ENCODE data around the gene PRSS27.

PRSS27 gene

DNA sequence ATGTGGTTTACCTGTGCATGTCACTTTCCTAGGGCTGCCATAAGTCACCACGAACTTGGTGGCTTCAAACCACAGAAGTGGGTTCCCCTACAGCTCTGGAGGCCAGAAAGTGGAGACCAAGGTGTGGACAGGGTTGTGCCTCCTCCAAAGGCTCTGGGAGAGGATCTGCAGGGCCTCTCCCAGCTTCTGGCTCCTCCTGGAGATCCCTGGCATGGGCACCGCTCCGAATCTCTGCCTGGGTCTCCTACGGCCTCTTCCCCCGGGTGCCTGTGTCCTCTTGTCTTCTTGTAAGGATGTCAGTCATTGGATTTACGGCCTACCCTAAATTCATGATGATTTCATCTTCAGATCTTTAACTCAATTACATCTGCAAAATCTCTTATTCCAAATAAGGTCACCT, 29.9 kb upstream of the PRSS27 start:
- DNase-seq = no peak

DNA sequence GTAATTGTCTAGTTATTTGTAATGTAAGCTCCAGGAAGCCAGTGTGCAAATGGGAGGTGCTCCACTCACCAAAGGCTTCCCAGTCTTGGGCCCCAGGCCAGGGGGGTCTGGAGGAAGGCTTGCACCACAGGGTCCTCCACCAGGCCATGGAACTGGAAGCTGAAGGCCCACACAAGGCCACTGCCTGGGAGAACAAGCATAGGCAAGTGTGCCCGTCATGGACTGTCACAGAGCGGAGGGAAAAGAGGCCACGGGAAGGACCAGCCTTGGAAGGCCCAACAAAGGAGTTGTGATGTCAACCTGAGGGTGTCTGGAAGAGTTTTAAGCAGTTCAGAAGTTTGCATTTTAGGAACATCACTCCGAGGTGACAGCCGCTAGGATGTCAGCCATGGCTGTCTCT, 29.5 kb upstream of the PRSS27 start:
- DNase-seq = no peak

DNA sequence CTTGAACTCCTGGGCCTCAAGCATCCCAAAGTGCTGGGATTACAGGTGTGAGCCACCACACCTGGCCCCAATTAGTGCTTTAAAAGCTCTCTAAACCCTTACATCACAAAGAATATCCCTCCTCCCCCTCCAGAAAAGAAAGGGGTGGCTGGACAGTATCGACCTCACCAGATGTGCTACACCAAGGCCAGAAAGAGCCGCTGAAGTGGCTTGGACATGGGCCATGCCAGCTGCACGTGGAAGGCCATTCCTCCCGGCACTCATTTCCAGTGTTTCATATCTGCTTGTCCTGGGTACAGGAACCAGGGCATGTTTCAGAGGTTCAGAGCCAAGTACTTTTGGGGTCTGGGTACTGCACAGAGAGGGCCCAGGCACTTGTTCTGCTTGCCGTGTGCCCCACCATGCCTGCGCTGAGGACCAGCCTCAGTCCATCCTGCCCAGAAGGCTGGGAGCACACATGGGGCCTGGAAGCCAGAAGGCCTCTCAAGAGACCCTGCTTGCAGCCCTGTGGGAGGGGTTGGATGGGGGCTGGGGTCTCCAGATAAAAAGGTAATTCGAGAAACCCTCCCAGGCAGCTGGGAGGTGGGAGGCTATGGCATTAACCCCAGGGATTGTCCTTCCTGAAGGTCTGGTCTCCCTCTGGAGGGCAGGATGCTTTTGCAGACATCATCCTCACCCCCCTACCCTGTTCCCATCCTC, 28.9 kb upstream of the PRSS27 start:
- no peak for DNase-seq

DNA sequence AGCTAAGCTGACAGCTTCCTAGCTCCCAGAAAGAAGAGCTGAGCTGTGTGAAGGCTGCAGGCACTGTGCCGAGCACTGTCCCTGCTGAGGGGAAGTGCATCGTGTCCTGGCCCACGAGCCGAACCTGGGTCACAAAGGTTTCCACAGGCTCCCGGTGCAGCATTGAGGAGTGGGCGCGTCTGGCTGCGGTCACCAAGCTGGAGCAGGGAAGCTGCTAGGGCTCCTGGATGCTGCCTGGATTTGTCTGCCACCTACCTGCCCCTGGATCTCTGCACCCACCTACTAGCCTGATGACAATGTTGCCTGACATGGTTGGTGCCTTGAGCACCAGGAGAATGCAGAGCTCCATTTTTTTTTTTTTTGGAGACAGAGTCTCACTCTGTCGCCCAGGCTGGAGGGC, 25.9 kb upstream of the PRSS27 start:
- DNase-seq = no peak

DNA sequence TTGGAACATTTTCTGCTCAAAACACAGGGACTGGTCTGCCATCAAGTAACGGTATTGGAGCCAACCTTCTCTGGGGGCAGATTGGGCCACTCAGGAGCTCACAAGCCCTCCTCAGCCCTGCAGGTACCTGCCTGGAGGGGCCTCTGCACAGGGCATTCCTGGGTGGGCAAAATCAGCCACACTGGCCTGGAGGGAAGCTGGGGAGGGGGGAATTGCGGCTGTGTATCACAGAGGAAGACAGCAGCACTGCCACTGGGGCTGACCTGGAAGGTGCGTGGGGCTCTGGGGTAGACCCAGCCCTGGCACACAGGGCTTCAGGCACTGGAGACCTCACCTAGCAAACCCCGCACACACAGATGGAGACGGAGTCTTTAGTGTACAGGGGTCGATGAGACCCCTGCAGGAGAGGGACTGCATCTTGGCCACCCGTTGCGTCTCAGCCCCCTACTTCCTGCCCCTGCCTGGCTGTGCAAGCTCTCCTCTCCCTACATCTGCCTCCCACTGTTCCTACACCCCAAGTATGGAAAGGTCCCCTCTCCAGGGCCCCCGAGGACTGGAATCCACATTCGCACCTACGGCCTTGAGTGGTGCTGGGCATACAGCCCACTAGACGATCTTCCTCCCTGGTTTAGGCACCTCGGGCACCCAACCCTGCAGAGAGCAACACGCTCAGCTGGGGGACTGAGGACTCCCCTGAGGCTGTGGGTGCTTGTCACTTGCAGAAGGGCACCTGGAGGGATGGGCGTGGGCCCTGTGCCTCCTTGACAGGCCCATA, 25.3 kb upstream of the PRSS27 start:
- no peak for DNase-seq

DNA sequence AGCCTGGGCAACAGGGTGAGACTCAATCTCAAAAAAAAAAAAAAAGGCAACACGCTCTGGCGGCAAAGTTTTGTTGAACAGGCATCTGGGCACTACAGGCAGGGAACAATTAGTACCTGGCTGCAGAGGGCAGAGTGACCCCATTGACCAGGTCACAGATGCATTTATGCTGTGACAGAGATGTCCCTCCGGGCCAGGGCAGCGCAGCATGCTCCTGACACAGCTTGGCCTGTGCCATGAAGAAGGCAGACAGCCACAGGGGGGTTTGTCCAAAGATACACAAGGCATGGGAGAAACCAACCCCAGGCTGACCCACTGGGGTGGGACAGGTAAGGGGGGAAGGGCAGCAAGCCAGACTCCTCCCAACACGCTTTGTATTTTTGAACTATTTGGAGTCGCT, 24.7 kb upstream of the PRSS27 start:
- DNase-seq = no peak

DNA sequence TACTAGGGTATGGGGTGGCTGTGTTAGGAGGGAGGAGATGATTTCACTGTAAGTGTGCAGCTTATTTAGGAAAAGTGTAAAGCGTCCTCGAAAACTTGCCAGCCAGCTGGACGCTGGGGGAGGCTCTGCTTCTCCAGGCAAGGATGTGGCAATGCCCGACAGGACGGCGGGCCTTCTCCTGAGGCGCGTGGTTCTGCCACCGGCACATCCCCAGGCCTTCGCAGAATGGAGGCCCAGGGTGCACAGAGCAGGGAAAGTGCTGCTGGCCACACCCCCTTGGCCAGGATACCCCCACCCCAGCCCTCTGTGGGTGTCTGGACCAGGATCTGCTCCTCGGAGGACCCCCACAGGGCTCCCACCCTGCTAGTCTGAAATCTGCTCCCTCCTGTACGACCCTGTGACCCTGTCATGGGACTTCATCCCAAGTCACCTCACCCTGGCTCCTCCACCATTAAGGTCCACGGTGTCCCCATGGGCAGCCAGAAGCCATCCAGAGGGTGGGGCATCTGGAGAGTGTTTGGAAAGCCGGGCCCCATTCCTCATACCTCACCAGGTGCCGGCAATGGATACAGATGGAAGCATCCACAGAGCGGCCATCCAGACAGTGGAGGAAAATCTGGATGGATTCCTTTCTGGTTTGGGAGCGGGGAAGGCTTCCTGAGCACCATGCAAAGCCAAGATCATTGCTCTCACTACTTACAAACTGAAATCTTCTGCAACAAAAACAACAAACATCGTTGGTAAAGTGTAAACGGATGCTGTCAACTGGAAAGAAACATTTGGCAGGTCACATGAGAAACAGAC, 23.2 kb upstream of the PRSS27 start:
- no peak for DNase-seq

DNA sequence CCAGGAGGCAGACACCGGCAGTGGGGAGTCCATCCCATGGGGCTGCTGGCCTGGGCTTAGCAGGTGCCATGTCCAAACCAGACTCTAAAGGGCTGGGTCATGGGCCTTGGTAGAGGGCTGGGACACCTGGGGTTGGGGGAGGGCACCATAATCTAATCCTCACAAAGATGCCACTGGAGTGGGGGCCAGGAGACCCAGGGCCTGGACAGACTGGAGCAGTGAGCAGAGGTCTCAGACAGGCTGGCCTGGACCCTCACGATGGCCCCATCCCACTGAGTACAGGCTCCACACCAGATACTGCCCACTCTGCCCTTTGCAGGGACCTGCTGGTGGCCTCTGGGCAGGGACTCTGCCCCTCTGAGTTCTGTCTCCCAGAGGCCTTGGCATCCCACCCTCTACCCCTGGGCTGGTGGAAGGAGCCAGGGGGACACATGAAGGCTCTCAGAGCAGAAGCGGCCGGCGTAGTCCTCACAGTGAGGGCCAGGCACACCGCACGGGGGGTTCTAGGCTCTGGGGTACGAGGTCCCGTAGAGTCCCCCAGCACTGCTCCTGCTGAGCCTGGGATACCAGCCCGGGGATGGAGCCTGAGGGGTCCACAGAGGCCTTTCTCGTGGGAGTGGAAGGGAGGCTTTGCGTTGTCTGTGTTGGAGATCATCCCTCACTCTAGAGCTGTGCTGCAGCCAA, 22.4 kb upstream of the PRSS27 start:
- no peak for DNase-seq

DNA sequence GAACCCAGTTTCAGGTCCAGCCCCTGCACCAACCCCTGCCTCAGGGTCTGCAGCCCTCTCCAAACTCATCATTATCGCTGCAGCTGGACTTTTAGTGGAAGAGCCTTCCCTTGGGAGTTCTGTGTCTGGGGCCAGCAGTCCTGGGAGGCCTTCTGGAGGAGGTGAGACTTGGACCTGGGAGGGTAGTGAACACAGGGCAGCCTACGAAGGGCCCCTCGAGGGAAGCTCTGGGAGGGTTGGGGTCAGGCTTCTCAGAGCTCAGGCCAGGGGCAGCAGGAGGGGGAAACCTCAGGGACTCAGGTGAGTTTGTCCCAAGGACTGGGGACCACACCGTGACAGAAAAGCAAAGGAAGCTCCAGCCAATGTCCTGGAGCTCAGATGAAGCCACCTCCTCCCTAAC, 21.1 kb upstream of the PRSS27 start:
- no peak for DNase-seq

DNA sequence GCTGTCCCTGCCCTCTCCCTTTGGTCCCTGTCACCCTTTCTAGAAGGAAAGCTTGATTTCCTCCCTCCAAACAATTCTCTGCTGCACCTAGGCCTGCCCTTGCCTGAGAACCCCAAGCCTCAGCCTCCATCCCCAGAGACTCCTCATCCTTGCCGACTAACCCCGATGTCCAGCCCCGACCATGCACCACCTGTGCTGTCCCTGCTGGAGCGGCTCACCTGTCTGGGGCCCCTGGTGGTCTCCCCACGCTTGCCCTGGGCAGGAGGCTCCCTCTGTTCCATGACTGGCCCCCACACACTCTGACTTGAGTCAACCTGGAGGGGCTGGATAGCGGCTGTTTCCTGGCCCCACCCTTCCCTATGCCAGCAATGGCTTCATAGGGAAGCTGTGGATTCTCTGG, 20.5 kb upstream of the PRSS27 start:
- no peak for DNase-seq

DNA sequence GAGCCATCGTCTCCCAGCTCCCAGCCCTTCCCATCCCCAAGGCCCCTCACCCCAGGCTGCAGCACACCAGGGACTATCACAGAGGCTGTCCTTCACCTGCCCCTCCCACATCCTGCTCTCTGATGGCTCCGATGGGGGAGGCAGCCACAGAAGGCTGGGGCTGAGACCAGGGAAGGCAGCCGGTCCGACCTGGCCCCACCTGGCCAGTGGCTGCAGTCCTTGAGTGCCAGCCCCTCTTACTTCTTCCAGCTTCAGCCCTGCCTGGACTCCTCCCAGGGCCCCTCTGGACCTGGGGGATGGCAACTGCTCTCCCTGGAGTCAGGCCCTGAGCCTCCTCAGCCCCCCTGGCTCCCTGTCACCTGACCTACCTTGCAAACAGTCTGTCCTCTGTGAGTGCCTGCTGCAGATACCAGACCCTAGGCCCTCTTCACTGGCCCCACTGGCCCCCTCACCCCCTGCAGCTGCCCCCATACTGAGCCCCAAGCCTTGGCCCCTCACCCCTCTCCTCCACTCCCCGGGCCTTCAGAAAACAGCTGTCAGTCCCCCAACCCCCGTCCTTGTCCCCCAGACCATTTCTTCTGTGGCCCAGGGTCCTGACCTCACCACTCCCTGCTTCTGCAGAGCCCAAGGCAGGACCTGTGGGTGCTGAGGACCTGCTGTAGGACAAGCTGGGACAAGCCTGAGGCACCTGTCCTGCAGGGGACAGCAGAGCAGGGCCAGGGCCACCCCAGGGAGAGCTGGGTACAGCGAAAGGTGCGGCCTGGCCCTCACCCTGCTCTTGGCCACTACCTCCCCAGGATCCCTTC, 19.8 kb upstream of the PRSS27 start:
- no peak for DNase-seq

DNA sequence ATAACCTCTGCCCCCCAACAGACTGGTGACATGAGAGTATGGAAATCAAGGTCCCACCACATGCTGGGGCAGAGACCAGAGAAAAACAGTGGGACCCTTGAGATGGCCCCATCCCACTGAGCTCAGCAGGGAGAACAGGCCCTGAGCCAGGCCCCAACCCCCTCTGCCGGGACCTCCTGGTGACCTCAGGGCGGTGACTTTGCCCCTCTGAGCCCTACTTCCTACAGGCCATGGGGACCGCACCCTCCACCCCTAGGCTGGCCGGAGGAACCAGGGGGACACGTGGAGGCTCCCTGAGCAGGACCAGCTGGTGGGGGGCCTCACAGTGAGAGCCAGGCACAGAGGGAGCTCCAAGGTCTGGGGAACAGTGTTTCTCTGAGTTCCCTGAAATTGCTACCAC, 18.6 kb upstream of the PRSS27 start:
- no peak for DNase-seq

DNA sequence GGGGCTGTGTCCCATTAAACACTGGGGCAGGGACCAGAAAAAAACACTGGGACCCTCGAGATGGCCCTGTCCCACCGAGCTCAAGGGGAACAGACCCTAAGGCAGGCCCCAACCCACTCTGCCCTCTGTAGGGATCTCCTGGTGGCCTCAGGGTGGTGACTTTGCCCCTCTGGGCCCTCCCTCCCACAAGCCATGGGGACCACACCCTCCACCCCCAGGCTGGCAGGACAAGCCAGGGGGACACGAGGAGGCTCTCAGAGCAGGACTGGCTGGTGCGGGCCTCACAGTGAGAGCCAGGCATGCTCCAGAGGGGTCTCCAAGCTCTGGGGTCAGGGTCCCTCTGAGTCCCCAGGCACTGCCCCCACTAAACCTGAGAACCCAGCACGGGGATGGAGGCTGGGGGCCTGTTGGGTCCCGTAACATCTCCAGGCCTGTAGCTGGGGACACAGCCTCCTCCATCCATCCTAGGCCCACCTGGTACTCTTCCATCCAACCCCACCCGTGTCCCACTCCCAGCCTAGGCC, 17.9 kb upstream of the PRSS27 start:
- no peak for DNase-seq

DNA sequence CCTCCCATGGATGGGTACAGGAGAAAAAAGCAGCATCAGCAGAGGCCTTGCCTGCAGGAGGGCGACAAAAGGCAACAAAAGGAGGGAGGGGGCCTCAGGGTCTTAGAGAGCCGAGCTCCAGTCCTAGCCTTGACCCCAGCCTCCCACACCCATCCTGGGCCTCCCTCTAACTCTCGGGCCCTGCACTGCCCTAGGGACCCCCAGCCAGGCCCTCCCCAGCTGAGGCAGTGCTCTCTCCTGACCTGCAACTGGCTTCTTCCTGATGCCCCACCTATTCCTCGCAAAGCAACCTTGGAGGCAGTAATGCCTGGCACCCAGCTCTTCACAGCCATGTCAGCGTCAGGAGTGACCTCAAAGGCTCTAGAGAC, 17.2 kb upstream of the PRSS27 start:
- no peak for DNase-seq

DNA sequence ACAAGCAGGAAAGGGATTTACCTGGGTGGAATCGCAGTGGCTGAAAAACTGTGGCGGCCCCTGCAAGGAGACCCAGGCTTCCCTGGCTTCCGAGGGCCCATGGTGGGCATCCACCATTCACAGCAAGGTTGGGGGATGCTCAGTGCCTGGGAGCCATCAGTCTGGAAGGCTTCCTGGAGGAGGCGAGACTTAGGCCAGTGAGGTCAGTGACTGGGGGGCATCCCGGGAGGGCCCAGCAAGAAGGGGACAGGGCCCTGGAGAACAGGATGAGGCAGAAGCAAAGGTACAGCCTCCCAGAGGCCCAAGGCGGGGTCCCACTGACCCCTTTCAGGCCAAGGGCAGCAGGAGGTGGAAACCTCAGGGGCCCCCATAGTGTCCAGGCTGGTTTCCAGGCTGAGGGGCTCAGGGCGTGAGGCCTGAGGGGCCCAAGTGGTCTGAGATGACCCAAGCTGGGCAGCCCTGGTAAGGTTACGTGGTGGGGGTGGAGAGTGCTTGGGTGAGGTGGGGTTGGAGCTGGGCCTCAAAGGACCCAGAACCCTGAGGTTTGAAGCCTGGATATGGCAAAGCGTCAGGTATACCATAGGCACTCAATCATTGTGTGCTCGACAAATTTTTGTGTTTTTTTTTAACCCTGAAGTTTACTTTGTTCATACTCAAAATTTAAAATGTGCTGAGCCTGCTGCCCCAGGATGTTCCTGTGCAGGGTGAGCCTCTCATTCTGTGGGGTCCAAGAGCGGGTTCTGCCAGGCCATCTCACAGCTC, 16.6 kb upstream of the PRSS27 start:
- no peak for DNase-seq

DNA sequence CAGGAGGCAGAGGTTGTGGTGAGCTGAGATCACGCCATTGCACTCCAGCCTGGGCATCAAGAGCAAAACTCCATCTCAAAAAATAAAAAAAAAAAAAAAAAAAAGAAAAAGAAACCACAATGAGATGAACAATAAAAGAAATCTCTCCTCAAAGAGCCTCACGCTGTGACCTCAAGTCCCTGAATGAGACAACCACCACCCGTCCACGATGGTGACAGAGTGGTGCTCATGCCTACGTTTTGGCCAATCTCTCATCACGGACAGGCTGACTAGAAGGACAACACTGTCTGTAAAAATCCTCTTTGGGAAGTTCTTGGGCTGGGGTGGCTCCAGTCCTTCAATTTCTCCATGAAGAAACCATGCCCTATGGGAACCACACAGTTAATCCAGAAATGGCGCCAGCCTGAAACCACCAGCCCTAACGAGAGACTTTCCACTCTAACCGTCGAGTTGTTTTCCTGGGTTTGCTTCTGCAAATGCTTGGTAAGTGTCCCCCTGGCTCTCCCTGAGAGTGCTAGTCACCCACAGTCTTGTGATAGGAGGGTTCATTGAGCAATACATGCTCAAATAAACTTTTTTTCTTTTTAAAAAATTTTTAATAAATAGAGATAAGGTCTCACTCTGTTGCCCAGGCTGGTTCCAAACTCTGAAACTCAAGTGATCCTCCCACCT, 15.0 kb upstream of the PRSS27 start:
- no peak for DNase-seq

DNA sequence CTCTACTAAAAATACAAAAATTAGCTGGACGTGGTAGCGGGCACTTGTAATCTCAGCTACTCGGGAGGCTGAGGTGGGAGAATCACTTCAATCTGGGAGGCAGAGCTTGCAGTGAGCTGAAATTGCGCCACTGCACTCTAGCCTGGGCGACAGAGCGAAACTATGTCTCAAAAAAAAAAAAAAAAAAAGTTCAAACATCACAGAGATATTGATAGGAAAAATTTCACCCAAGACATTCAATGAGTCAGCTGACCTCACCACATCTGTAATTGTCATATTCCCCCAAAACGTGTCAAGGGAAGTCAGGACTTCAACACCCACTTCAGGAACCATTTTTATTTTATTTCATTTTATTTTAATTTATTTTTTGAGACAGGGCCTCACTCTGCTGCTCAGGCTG, 8.0 kb upstream of the PRSS27 start:
- no peak for DNase-seq

DNA sequence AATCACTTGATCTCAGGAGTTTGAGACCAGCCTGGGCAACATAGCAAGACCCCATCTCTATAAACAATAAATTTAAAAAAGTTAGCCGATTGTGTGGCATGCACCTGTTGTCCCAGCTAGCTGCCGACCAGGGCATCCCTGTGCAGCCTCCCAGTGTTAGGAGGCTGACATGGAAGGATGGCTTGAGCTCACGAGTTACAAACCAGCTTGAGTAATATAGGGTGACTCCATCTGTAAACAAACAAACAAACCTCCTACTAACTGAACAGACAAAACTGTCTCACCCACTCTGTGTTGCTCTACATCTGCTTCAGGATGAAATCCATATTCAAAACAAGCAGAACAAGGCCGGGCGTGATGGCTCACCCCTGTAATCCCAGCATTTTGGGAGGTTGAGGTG, 6.9 kb upstream of the PRSS27 start:
- DNase-seq = no peak

DNA sequence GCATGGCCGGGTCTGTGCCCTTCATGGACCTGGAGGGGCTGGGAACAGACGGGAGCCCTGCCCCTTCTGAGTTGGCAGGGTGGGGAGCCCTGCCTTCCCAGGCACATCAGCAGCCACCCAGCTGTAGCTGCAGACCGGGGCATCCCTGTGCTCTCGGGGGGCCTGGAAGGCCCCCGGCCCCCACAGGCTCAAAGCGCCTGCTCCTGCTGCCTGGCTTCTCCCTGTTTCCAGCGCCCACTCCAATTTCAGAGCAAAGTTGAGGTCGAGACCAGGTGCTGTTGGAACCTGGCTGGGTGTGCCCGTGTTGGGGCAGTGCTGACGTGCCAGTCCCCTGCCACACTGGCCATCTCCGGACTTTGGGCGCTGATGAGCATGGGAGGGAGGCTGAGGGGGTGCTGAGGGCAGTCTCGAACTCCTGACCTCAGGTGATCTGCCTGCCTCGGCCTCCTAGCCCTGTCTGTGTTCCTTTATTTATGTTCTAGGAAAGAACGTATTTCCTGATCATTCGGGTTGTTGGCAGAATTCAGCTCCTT, 4.9 kb upstream of the PRSS27 start:
- DNase-seq = no peak

DNA sequence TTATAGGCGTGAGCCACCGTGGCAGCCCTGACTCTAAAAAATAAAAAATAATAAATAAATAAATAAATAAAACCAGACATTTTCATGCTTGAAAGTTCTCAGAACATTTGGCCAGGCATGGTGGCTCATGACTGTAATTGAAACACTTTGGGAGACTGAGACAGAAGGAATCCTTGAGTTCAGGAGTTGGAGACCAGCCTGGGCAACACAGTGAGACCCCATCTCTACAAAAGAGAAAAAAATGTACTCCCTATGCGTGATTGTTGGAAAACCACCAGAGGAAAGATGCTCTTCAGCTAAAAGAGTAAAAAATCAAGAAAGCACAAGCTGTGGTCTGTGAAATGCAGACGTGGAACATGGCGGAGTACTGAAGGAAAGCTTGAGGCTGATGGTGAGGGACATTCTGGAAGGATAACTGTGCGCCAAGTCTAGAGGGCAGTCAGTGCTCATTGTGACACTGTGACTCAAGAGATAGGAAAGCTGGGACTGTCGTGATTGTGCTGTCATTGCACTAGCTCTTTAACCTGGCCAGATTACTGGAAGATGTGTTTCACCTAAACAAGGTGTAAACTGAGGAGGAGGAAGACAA, 4.2 kb upstream of the PRSS27 start:
- DNase-seq = no peak
